Hindlimb muscle (tissue), 1 donor: ENCODE results near the gene SAMD9. TPM values are rescaled to one million over a fixed set of nuclear protein-coding genes. Genes with fewer than 3 reads are reported as not detected.
"Not testable (repeated sequence)": the region's sequence is repeated elsewhere in the genome, so short reads cannot be mapped to it uniquely, and the experiment has no call there.

ENCODE experiments used
- DNase-seq: peaks from one replicate; pipeline ENCODE4 v3.0.0-alpha.2; 2013
- polyA plus RNA-seq: library from polyadenylated mRNA; unstranded; fragments of 120-200 nt; gene quantifications from one replicate; pipeline ENCODE4 v1.2.1, GENCODE V29; 2013; ENCODE audit not compliant: insufficient read length

Gene SAMD9
- 2.9 TPM for polyA plus RNA-seq

- DNase-seq: peak; percentile 74
These were observed at the start of gene SAMD9 for GRCh38 chr7:93117852-93118530. SAMD9 (minus strand) TSS chr7:93117979; CDS start chr7:93106097, 11,882 bp downstream.

- no peak for DNase-seq
These were observed 47.7 kb upstream of the SAMD9 start for GRCh38 chr7:93165447-93165846.

GRCh38 chr7:93164766-93165165, 47.0 kb upstream of the SAMD9 start:
- DNase-seq: no peak

GRCh38 chr7:93161181-93161762, 43.5 kb upstream of the SAMD9 start:
- DNase-seq: no peak

GRCh38 chr7:93160410-93160809, 42.6 kb upstream of the SAMD9 start:
- DNase-seq: no peak

- no peak for DNase-seq
These were observed 41.7 kb upstream of the SAMD9 start for GRCh38 chr7:93159490-93159889.

- DNase-seq: no peak
These were observed 39.1 kb upstream of the SAMD9 start for GRCh38 chr7:93156884-93157283.

- no peak for DNase-seq
These were observed 32.5 kb upstream of the SAMD9 start for GRCh38 chr7:93150200-93150835.

- DNase-seq: no peak
These were observed 30.9 kb upstream of the SAMD9 start for GRCh38 chr7:93148727-93149126.

GRCh38 chr7:93148144-93148543, 30.4 kb upstream of the SAMD9 start, which contains the start of gene SAMD9L:
SAMD9L (minus strand) TSS chr7:93148385; CDS start chr7:93135971, 12,414 bp downstream.
- peak; percentile 28 for DNase-seq

- peak; percentile 54 for DNase-seq
These were observed 29.6 kb upstream of the SAMD9 start for GRCh38 chr7:93147363-93147762.

GRCh38 chr7:93146472-93147141, 28.8 kb upstream of the SAMD9 start:
- peak; percentile 46 for DNase-seq

- DNase-seq: no peak
These were observed 28.3 kb upstream of the SAMD9 start for GRCh38 chr7:93146036-93146435.

GRCh38 chr7:93145354-93145753, 27.6 kb upstream of the SAMD9 start:
- no peak for DNase-seq

- no peak for DNase-seq
These were observed 24.3 kb upstream of the SAMD9 start for GRCh38 chr7:93142127-93142526.

- no peak for DNase-seq
These were observed 22.9 kb upstream of the SAMD9 start for GRCh38 chr7:93140582-93141191.

GRCh38 chr7:93138576-93138975, 20.8 kb upstream of the SAMD9 start:
- DNase-seq: no peak

- no peak for DNase-seq
These were observed 15.2 kb upstream of the SAMD9 start for GRCh38 chr7:93133005-93133404.

- DNase-seq: no peak
These were observed 14.4 kb upstream of the SAMD9 start for GRCh38 chr7:93132216-93132615.

GRCh38 chr7:93126954-93127353, 9.2 kb upstream of the SAMD9 start:
- DNase-seq: not testable (repeated sequence)

- not testable (repeated sequence) for DNase-seq
These were observed 5.8 kb upstream of the SAMD9 start for GRCh38 chr7:93123532-93123931.
